GM18873 (cell line): ENCODE measurements around the gene SAMD14.
"Not testable (repeated sequence)": the region's sequence is repeated elsewhere in the genome, so short reads cannot be mapped to it uniquely, and the experiment has no call there.

Source experiments
- ATAC-seq: cut with Tn5 transposase; IDR thresholded peaks from one replicate; pipeline ENCODE4 v1.9.1; 2021; ENCODE audit warnings: mild to moderate bottlenecking, moderate library complexity, moderate number of reproducible peaks; ENCODE audit not compliant: unreplicated experiment, low FRiP score

SAMD14 gene

GRCh38 chr17:50062293-50063243 lies 67.4 kb downstream of the SAMD14 start:
- no peak for ATAC-seq

GRCh38 chr17:50061713-50062045 lies 68.3 kb downstream of the SAMD14 start:
- not testable (repeated sequence) for ATAC-seq

- ATAC-seq = no peak
These were observed 68.8 kb downstream of the SAMD14 start for GRCh38 chr17:50060951-50061712.
